Middle frontal gyrus (tissue), 1 donor: ENCODE measurements around the gene FAM81A.
"Not testable (repeated sequence)": the region's sequence is repeated elsewhere in the genome, so short reads cannot be mapped to it uniquely, and the experiment has no call there.

Source experiments
- DNase-seq: peaks from one replicate; pipeline ENCODE4 v3.0.0-alpha.2; 2015; ENCODE audit warnings: low spot score; ENCODE audit errors: extremely low spot score

Gene FAM81A

DNA sequence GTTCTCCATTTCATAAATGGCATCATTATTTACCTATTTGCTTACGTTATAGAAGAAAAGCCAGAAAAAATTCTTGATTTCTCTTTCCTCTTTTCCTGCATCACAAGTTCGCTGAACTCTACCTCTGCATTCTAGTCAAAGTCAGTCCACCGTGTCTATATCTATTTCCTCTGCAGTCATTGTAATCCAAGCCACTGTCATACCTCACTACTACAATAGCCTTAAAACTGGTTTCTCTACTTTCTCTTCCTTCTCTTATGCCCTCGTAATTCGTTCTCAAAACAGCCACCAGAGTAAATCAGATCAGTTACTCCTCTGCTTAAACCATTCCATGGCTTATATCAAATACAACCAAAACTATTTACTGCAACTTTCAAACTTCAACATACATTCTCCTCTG, 13.4 kb upstream of the FAM81A start:
- no peak for DNase-seq

DNA sequence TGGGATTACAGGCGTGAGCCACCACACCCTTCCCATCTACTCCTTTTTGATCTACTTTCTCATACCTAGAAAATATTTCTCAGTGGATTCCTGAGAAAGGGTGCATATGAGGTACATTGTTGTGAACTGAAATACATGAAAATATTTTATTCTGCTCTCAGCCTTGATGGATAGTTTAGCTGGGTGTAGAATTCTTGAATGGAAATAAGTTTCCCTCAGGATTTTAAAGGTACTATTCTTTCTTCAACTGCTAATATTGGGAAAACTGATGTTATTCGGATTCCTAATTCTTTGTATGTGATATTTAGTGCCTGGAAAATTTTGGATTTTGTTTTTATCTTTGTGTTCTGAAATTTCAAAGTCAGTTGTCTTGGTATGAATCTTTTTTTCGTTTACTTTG, 9.1 kb upstream of the FAM81A start:
- DNase-seq, result not testable (repeated sequence)

DNA sequence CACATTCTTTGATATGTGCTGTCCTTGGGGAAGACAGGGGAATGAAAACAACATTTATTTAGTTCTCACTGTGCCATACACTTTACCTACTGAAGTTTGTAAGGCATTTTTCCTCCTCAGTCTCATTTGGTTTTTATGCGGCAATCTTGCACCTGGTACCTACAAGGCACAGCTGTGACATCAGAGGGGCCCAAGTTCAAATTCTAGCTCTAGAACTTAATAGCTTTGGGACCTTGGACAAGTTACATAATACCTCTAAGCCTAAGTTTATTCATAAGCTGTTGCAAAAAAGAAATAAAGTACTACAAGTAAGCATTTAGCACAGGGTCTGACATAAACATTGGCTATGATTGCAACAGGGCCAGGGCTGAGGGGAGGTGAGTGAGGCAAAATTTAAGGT, 5.6 kb upstream of the FAM81A start:
- no peak for DNase-seq

DNA sequence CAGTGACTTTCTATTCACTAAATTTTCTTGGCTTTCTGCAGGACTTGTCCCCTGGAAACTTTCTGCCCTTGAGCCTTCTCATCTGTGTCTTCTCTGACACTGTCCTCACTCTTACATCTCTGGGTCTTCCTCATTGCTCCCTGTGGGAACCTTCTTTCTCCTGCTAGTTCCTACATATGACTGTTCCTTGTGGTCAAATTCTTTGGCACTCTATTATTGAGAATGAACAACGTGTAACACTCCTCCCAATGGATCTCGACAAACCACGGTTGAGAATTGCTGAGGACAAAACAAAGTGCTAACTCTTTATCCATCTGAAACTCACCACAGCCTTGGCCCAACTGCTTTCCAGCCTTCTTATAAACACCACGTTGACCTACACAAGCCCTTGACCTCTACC, 3.5 kb upstream of the FAM81A start:
- no peak for DNase-seq

GRCh38 chr15:59436774-59437141, 1.2 kb upstream of the FAM81A start:
- no peak for DNase-seq

- no peak for DNase-seq
Observed at GRCh38 chr15:59437142-59437816, 707 bp upstream of the FAM81A start.

GRCh38 chr15:59438625-59439290, 772 bp downstream of the FAM81A start:
- DNase-seq, result no peak

DNA sequence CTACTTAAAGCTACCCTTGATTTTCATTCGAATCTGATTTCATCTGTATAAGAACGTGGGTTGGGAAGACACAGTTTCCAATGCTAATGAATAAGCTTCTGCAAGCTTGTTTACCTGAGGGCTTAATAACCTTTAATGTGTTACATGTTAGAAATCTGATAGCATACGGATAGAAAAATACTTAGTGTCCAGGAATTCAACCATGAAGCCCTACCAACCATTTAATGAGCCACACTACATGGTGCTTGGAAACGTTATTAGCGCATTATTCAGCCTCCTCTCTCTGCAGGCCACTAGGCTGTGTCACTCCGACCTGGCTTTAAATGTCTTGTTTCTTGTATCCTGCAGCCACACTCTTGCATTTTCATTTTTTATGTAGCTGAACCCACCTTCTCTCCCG, 1.6 kb downstream of the FAM81A start:
- no peak for DNase-seq

DNA sequence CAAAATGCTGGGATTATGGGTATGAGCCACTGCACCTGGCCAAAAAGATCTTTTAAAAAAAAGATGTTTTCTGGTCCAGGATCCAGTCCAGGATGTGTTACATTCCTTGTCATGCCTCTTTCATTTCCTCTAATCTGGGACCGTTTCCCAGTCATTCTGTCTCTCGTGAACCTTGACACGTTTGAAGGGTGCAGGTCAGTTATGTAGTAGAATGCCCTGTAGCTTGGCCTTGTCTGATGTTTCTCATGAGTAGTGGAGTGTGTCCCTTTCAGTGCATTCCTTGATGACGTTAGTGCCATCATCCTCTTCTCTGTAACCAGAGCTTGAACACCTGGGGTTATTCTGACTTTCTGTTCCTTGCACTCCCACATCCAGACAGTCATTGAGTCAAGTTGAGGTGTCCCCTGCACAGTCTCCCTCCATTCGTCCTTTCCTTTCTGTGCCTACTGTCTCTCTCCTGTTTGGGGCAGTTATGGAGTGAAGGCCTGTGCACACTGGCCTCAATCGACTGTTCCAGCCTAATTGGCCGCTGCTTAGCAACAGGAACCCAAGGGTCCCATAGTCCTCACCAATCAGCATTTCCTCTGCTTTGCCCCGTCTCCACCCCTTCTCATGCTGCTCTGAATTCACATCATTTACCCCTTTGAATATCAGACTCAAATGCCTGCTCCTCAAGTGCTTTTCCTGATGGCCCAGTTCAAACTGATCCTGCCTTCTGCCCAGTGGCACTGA, 5.5 kb downstream of the FAM81A start:
- DNase-seq, result no peak

- DNase-seq, result no peak
Observed at GRCh38 chr15:59444081-59444835, 6.3 kb downstream of the FAM81A start.

- DNase-seq, result no peak
Observed at GRCh38 chr15:59444980-59445545, 7.1 kb downstream of the FAM81A start.

DNA sequence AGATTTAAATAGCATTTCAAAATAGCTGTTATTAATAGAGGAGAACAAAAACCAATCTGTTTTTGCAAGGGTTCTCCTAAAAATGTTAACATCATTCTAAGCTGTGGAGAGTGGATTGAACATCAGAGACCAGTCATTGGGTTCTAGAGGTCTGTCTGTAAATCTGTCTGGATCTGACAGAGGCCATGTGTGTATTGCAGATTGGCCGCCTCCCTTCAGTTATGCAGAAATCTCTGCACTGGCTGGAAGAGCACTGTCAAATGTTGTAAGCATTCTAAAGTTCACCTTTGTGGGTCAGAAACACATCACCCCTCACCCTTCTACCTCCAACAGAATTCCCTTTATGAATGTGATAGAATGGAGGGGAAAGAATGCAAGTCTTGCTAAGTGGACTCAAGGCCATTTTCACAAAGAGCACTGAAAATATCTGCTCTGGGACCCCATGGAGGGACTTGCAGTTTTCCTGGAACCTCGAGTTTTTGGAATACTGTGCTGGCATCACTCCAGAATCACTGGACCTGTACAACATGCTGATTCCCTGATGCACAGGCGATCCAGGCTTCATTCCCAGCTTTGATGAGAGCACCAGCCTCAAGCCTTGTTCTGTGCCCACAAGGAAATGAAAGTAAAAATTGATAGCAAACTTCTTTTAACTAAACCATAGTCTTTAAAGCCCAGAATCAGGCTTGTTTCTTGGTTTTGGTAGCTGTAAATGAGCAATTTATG, 8.4 kb downstream of the FAM81A start:
- DNase-seq, result no peak

DNA sequence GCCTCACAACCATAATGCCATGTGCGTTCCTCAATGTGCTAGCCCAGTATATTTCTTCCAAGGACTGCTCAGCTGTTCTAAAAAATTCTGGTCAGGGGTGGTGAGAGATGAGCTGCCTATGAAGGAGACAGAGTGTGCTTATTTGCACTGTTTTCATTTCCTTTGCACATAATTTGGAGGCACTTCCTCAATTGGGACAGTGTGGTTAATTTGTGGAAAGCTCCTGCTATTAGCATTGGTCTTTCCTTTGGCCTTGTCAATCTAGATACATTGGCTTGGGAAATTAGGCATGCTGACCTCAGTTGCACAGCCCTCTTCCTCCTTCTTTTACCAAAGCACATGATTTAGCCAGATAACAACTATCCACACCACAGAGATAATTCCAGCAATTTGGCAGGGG, 9.4 kb downstream of the FAM81A start:
- no peak for DNase-seq

DNA sequence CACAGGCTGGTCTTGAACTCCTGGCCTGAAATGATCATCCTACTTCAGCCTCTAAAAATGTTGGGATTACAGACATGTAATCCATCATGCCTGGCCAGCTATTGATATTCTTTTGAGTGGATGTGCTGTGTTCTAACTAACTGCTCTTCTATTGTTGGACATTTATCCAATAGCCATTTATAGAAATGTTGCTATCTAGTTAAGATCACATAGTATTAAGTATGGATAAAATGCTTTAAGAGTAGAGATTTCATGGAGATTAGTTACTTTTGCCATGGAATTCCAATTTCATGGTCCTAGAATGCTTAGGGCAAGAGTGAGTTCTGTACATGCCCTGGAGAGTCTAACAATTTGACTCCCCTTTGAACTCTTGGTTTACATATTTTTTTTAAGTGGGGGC, 10.9 kb downstream of the FAM81A start:
- no peak for DNase-seq

DNA sequence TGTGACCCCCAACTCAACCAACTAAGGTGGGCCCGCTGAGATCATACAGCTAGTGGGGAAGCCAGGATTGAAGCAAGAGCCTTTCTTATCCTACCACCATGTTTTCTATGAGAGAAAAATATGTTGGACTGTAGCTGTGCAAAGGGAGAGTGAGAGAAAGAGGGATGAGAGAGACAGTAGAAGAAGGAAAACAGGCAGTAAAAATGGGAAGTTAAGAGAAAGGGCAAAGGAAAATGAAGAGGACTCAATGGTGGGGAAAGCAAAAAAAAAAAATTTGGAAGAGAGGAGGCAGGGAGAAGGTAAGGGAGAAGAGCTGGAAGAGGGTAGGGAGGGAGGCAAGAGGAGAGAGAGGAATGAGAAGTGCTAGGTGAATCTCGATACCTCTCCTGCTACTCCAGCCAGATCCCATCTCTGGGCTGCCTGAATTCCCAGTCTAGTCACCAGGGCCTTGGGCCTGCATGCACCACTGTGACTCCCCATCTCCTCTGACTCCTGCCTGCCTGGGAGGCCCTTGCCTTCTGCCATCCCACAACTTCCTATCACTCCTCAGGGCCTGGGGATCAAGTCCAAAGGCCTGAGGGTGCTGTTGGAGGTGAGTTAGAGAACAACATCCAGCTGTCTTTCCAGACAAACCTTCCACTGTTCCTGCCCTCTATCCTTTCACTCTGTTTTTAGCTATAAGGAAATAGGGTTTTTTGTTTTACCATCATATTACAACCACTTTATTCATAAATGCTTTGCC, 15.7 kb downstream of the FAM81A start:
- no peak for DNase-seq

DNA sequence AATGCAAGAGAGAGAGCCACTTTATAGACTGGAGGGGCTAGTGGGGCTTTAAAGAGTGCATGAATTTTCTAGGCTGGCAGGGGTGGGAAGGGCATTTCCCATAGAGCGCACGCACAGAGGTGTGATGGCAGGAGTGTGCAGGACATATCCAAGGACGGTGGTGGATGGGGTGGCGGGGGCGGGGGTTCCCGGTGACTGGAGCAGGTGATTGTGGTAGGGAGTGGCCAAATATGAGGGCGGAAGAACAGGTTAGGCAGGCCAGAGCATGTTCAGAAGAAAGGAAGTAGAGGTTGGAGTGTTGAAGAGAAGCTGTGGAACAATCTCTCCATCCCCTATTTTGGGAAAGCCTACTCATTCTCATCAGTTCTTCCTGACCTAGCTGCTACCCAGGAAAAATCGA, 18.1 kb downstream of the FAM81A start:
- no peak for DNase-seq

GRCh38 chr15:59457103-59457502, 19.1 kb downstream of the FAM81A start:
- DNase-seq, result no peak

DNA sequence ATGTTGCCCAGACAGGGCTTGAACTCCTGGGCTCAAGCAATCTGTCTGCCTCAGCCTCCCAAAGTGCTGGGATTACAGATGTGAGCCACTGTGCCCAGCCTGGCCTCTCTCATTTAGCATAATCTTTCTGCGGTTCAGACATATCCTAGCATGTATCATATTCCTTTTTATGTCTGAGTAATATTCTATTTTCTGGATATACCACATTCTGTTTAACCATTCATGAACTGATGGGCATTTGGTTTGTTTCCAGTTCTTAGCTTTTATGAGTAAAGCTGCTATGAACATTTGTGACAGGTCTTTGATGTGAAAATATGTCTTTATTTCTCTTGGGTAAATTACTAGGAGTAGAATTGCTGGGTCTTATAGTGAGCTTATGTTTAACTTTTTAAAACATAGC, 23.5 kb downstream of the FAM81A start:
- no peak for DNase-seq

DNA sequence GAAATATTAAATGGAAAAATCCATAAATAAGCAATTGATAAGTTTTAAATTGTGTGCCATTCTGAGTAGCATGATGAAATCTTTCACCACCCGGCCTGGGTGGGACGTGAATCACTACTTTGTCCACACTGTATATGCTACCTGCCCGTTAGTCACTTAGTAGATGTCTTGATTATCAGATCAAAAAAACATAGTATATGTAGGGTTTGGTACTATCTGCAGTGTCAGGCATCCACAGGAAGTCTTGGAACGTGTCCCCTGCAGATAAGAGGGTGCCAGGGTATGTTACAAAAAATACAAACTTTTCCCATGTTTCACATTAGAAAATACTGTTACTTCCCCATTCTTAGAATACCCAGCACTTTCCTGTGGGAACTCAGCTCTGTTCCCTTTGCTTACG, 35.2 kb downstream of the FAM81A start:
- DNase-seq, result no peak

DNA sequence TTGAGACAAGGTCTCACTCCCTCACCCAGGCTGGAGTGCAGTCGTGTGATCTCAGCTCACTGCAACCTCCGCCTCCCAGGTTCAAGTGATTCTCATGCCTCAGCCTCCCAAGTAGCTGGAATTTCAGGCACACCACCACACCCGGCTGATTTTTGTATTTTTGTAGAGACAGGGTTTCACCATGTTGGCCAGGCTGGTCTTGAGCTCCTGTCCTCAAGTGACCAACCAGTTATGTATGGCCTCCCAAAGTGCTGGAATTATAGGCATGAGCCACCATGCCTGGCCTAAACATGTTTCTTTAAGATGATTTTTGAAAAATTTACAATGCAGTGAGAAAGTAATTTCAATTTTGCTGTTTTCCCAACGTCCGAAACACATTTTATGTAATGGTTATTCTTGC, 37.2 kb downstream of the FAM81A start:
- DNase-seq, result not testable (repeated sequence)
